NB4 (cell line): Measurements from ENCODE around the gene SLBP.

Source experiments
- DNase-seq: peaks from one replicate; pipeline ENCODE4 v3.0.0; 2010; ENCODE audit warnings: low read depth
- H3K4me3 ChIP-seq: one replicate; pipeline ENCODE4 v1.5.1; 2011; ENCODE audit warnings: mild to moderate bottlenecking, low read depth, low read length, moderate library complexity
- CTCF ChIP-seq: IDR thresholded peaks from one replicate; pipeline ENCODE4 v1.5.1; 2012; ENCODE audit warnings: low read depth, low read length
- MAX ChIP-seq: IDR thresholded peaks from 2 replicates; pipeline ENCODE4 v1.6.1; 2011; ENCODE audit warnings: low read depth, low read length
- MYC ChIP-seq: IDR thresholded peaks from 2 replicates; pipeline ENCODE4 v1.6.1; 2011; ENCODE audit warnings: low read depth, low read length
- POLR2A ChIP-seq: IDR thresholded peaks from 2 replicates; pipeline ENCODE4 v1.6.1; 2011; ENCODE audit warnings: mild to moderate bottlenecking; ENCODE audit not compliant: insufficient read length; ENCODE audit errors: extremely low read depth

Gene SLBP

GRCh38 chr4:1712216-1713002 lies at the start of gene SLBP:
Gene SLBP (minus strand): TSS chr4:1712319. CDS start chr4:1712188, 131 bp downstream.
- DNase-seq = peak; percentile 100
- peak; percentile 91 for TF ChIP-seq POLR2A
- no peak for TF ChIP-seq CTCF
- TF ChIP-seq MAX = peak; percentile 93
- TF ChIP-seq MYC = peak; percentile 98
- H3K4me3 ChIP-seq = peak within 1 kb of the TSS; percentile 100

- no peak for DNase-seq
- no peak overlapping the region for H3K4me3 ChIP-seq
- TF ChIP-seq CTCF (no peak), MAX (no peak), MYC (no peak), POLR2A (no peak)
Measured at GRCh38 chr4:1761130-1761689, 49.1 kb upstream of the SLBP start.

- no peak overlapping the region for H3K4me3 ChIP-seq
- no peak for TF ChIP-seq MYC
- DNase-seq = no peak
Measured at GRCh38 chr4:1760521-1761071, 48.5 kb upstream of the SLBP start.

- no peak for DNase-seq
- H3K4me3 ChIP-seq = no peak overlapping the region
- TF ChIP-seq POLR2A (no peak), MAX (no peak), CTCF (peak; percentile 7)
Measured at GRCh38 chr4:1759818-1760223, 47.7 kb upstream of the SLBP start.

GRCh38 chr4:1759170-1759817 lies 47.2 kb upstream of the SLBP start:
- no peak overlapping the region for H3K4me3 ChIP-seq
- no peak for TF ChIP-seq MYC
- no peak for TF ChIP-seq MAX
- no peak for TF ChIP-seq POLR2A
- no peak for TF ChIP-seq CTCF
- DNase-seq = no peak

GRCh38 chr4:1758306-1759121 lies 46.4 kb upstream of the SLBP start:
- H3K4me3 ChIP-seq = no peak overlapping the region
- TF ChIP-seq MYC = no peak
- TF ChIP-seq CTCF = no peak
- DNase-seq = no peak
